CD14-positive monocyte (primary cell): ENCODE data around the gene PCDH7. TPM values are rescaled to one million over a fixed set of nuclear protein-coding genes. Genes with fewer than 3 reads are reported as not detected.

Source experiments
- DNase-seq, 3 donors: peaks; one replicate each; pipeline ENCODE4 v3.0.0-alpha.2; 2011 to 2022
- H2AFZ ChIP-seq: 2 replicates; pipeline ENCODE4 v1.6.0; 2012; ENCODE audit warnings: mild to moderate bottlenecking, low read depth, low read length, inconsistent platforms; ENCODE audit not compliant: insufficient read depth, poor library complexity, severe bottlenecking
- H3K27ac ChIP-seq, 2 donors: 1 replicate in 1 of 2; 2 replicates in 1 of 2; pipeline ENCODE4 v1.5.1; 2012 to 2013; ENCODE audit warnings: low read length in 2 of 2, control low read depth in 1 of 2, inconsistent platforms in 1 of 2, low read depth in 1 of 2, mild to moderate bottlenecking in 1 of 2
- H3K27me3 ChIP-seq, 2 donors: one replicate each; pipeline versions ENCODE4 v1.6.0 to v1.6.1; 2011 to 2013; ENCODE audit warnings: low read length in 2 of 2; ENCODE audit not compliant: control insufficient read depth in 2 of 2, insufficient read depth in 2 of 2
- H3K36me3 ChIP-seq, 2 donors: replicated peaks in 1 of 2; 1 replicate in 1 of 2; 2 replicates in 1 of 2; pipeline versions ENCODE4 v1.5.1 to v1.6.1; 2012 to 2013; ENCODE audit warnings: low read length in 2 of 2, control low read depth in 1 of 2, inconsistent platforms in 1 of 2, mild to moderate bottlenecking in 1 of 2; ENCODE audit not compliant: insufficient read depth in 2 of 2, control insufficient read depth in 1 of 2
- H3K4me1 ChIP-seq, 2 donors: 1 replicate in 1 of 2; 2 replicates in 1 of 2; pipeline versions ENCODE4 v1.5.1 to v1.6.1; 2012 to 2013; ENCODE audit warnings: low read length in 2 of 2, control low read depth in 1 of 2, inconsistent platforms in 1 of 2, mild to moderate bottlenecking in 1 of 2, moderate library complexity in 1 of 2; ENCODE audit not compliant: insufficient read depth in 2 of 2, control insufficient read depth in 1 of 2
- H3K4me2 ChIP-seq: replicated peaks from 2 replicates; pipeline ENCODE3; 2012; ENCODE audit warnings: low read length, moderate library complexity, mild to moderate bottlenecking; ENCODE audit not compliant: poor library complexity, severe bottlenecking; ENCODE audit errors: extremely low read depth
- H3K4me3 ChIP-seq, 3 experiments: fragments of 200-600 bp in 1 of 3; sonication (generic) in 1 of 3; replicated peaks in 1 of 3; 1 replicate in 2 of 3; 2 replicates in 1 of 3; pipeline ENCODE4 v1.5.1; 2011 to 2013; ENCODE audit warnings: low read length in 3 of 3, mild to moderate bottlenecking in 3 of 3, control low read depth in 2 of 3, low read depth in 2 of 3, inconsistent platforms in 1 of 3, moderate library complexity in 1 of 3
- H3K79me2 ChIP-seq: 2 replicates; pipeline ENCODE4 v1.6.0; 2012; ENCODE audit warnings: mild to moderate bottlenecking, control low read depth, inconsistent platforms, low read length, moderate library complexity; ENCODE audit not compliant: insufficient read depth
- H3K9ac ChIP-seq: 2 replicates; pipeline ENCODE4 v1.6.0; 2017; ENCODE audit warnings: low read length, mild to moderate bottlenecking; ENCODE audit not compliant: insufficient read depth, poor library complexity, severe bottlenecking
- H3K9me3 ChIP-seq, 2 donors: replicated peaks in 1 of 2; 1 replicate in 1 of 2; 2 replicates in 1 of 2; pipeline versions ENCODE4 v1.5.1 to v1.6.1; 2012 to 2013; ENCODE audit warnings: low read length in 2 of 2, control low read depth in 1 of 2; ENCODE audit not compliant: control insufficient read depth in 1 of 2, insufficient read depth in 1 of 2
- H4K20me1 ChIP-seq: 2 replicates; pipeline ENCODE4 v1.6.0; 2012; ENCODE audit warnings: mild to moderate bottlenecking, low read length, control low read depth, moderate library complexity; ENCODE audit not compliant: insufficient read depth
- H3K27ac Mint-ChIP-seq, 7 donors: one replicate each; pipeline ENCODE4 v1.8.0; 2020; ENCODE audit warnings: mild to moderate bottlenecking in 7 of 7, mixed read lengths in 7 of 7, moderate library complexity in 6 of 7, inconsistent platforms in 2 of 7
- H3K27me3 Mint-ChIP-seq, 3 donors: one replicate each; pipeline ENCODE4 v1.8.0; 2021 to 2022; ENCODE audit warnings: low read depth in 3 of 3, mild to moderate bottlenecking in 3 of 3, mixed read lengths in 3 of 3, moderate library complexity in 3 of 3, inconsistent platforms in 1 of 3
- H3K36me3 Mint-ChIP-seq, 2 donors: one replicate each; pipeline ENCODE4 v1.8.0; 2020; ENCODE audit warnings: mixed read lengths in 2 of 2, inconsistent platforms in 1 of 2, mild to moderate bottlenecking in 1 of 2
- H3K4me1 Mint-ChIP-seq: one replicate; pipeline ENCODE4 v1.8.0; 2020; ENCODE audit warnings: mild to moderate bottlenecking, mixed read lengths
- H3K4me3 Mint-ChIP-seq, 2 donors: one replicate each; pipeline ENCODE4 v1.8.0; 2020; ENCODE audit warnings: mild to moderate bottlenecking in 2 of 2, mixed read lengths in 2 of 2, moderate library complexity in 1 of 2
- H3K9me3 Mint-ChIP-seq, 7 donors: one replicate each; pipeline ENCODE4 v1.8.0; 2020 to 2022; ENCODE audit warnings: mixed read lengths in 7 of 7, mild to moderate bottlenecking in 6 of 7, moderate library complexity in 6 of 7, inconsistent platforms in 2 of 7
- CTCF ChIP-seq: fragments of 200-600 bp; IDR thresholded peaks from one replicate; pipeline ENCODE4 v1.8.0; 2022; ENCODE audit warnings: antibody characterized with exemption, mild to moderate bottlenecking
- WGBS: methylation state at CpG from one replicate; pipeline ENCODE4 v1.1.5; 2013; ENCODE audit warnings: missing lambda C conversion rate; ENCODE audit not compliant: insufficient coverage; 5-methylcytosine and 5-hydroxymethylcytosine counted together
- intact Hi-C, 2 donors: fragments of 100-400 bp; cut with micrococcal nuclease; formaldehyde crosslinking; loops; one replicate each; pipeline versions ENCODE4 v1.15.0 to v1.15.1; 2023
- polyA plus RNA-seq, 3 donors: library from polyadenylated mRNA; depleted of rRNA in 1 of 3; unstranded in 2 of 3; stranded (reverse) in 1 of 3; fragments of 300-500 nt in 2 of 3; fragments of >200 nt in 1 of 3; fragmentation: Illumina TruSeq in 2 of 3; gene quantifications; 1 replicate in 2 of 3; 2 replicates in 1 of 3; pipeline ENCODE4 v1.2.3, GENCODE V29; 2012 to 2021

The PCDH7 gene
- polyA plus RNA-seq, 3 donors = not detected

- Histone ChIP-seq H3K9me3 (peaks cover 7 to 23% of the 10 kb centered on the region in 2 donors), H2AFZ (no peak overlapping the region), H3K27ac (no peak overlapping the region), H3K4me3 (no peak overlapping the region), H3K27me3 (peaks cover 27 to 50% of the 10 kb centered on the region in 2 donors), H4K20me1 (no peaks in the 10 kb centered on the region), H3K36me3 (no peaks in the 10 kb centered on the region), H3K9ac (no peak overlapping the region), H3K4me1 (no peaks in the 10 kb centered on the region), H3K79me2 (no peaks in the 10 kb centered on the region), H3K4me2 (no peak overlapping the region)
- no CpG with 5 or more reads among the region's 2 CpGs for WGBS
- Mint-ChIP-seq H3K9me3 (peaks cover 0 to 12% (median 7%) of the 10 kb centered on the region in 7 donors), H3K4me1 (peaks cover 4% of the 10 kb centered on the region), H3K36me3 (no peaks in the 10 kb centered on the region), H3K27me3 (peaks cover 29 to 33% (median 33%) of the 10 kb centered on the region in 3 donors), H3K4me3 (no peak overlapping the region), H3K27ac (no peak overlapping the region)
- intact Hi-C loops = no loop called here
- DNase-seq = no peak
- TF ChIP-seq CTCF = no peak
Observed at GRCh38 chr4:30726090-30726675, 6.0 kb downstream of the PCDH7 start.

GRCh38 chr4:30727409-30727808 is 7.2 kb downstream of the PCDH7 start:
- H3K27ac Mint-ChIP-seq = no peak overlapping the region
- no peaks in the 10 kb centered on the region for H3K36me3 Mint-ChIP-seq
- peaks cover 0 to 8% (median 6%) of the 10 kb centered on the region in 7 donors for H3K9me3 Mint-ChIP-seq
- TF ChIP-seq CTCF = no peak
- no peaks in the 10 kb centered on the region for H3K4me1 Mint-ChIP-seq
- Histone ChIP-seq H2AFZ (no peak overlapping the region), H4K20me1 (no peaks in the 10 kb centered on the region), H3K9ac (no peak overlapping the region), H3K27ac (no peak overlapping the region), H3K4me3 (no peak overlapping the region), H3K79me2 (no peaks in the 10 kb centered on the region), H3K9me3 (peaks cover 7 to 19% of the 10 kb centered on the region in 2 donors), H3K4me2 (no peak overlapping the region), H3K4me1 (no peaks in the 10 kb centered on the region), H3K27me3 (peaks cover 22 to 40% of the 10 kb centered on the region in 2 donors), H3K36me3 (no peaks in the 10 kb centered on the region)
- DNase-seq = no peak
- H3K27me3 Mint-ChIP-seq = peaks cover 19 to 23% (median 22%) of the 10 kb centered on the region in 3 donors
- WGBS = no CpG with 5 or more reads among the region's 2 CpGs
- intact Hi-C loops = no loop called here
- H3K4me3 Mint-ChIP-seq = no peak overlapping the region
